D341Med (cell line): Measurements from ENCODE around the gene PTPRE.

ENCODE experiments used
- DNase-seq: peaks from one replicate; pipeline ENCODE4 v3.0.0; 2012; ENCODE audit warnings: low spot score

Gene PTPRE, protein sequence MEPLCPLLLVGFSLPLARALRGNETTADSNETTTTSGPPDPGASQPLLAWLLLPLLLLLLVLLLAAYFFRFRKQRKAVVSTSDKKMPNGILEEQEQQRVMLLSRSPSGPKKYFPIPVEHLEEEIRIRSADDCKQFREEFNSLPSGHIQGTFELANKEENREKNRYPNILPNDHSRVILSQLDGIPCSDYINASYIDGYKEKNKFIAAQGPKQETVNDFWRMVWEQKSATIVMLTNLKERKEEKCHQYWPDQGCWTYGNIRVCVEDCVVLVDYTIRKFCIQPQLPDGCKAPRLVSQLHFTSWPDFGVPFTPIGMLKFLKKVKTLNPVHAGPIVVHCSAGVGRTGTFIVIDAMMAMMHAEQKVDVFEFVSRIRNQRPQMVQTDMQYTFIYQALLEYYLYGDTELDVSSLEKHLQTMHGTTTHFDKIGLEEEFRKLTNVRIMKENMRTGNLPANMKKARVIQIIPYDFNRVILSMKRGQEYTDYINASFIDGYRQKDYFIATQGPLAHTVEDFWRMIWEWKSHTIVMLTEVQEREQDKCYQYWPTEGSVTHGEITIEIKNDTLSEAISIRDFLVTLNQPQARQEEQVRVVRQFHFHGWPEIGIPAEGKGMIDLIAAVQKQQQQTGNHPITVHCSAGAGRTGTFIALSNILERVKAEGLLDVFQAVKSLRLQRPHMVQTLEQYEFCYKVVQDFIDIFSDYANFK

DNA sequence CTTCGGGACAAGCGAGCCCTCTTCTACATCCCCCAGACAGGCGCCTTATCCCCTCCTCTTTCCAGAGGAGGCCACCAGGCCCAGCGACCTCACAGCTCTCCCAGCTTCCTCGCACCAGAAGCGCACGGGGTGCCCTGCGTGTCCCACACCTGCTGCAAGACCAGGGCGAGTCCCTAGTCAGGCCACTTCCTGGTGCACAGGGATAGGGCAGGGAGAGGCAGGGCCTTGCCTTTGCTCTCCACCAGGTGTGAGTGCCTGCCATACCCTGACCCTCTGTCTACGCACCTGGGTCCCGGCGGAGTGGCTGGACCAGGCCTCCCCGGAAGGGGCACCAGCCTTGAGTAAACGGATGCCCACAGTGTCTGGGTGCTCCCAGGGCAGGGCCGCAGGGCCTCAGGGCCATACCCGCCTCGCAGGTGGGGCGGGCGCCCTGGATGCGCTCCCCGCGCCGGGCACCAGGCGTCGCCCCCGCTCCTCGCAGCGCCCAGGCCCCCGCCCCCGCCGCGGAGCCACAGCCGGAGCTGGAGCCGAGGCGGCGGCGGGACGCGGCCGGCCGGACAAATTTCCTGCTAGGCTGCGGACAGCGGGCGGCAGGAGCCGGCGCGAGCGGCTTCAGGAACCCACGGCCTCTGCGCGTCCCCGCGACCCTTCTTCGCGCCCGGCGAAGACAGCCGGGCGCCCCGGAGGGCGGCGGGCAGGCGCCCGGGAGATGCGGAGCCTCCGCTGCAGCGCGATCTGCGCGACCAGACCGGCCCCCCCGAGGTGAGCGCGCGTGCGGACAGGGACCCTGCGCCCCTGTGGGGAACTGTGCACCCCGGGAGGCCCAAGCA, at the start of gene PTPRE:
TSS of gene PTPRE (plus strand) at position 556 of the 830 bp plus-strand sequence. CDS start 133,779 bp downstream, outside the sequence.
- DNase-seq = peak; percentile 90

DNA sequence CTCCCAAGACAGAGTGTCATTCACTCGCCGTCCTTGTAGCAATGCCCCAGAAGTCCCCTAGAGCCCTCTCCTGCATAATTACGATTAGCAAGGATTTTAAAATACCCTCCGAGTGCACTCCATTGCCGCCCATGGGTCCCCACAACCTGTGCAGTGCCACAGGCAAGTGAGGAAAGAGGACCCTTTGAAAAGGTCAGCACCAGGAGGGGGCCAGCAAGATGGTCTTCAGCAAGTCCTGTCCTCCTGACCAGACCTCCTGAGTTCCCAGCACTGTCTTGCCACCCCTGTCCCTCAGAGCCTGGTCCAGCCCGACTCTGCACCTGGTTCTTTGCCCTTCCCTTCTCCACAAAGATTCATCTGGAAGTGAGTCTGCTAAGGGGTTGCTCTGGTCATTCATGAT, 46.3 kb upstream of the PTPRE start:
- DNase-seq = no peak

DNA sequence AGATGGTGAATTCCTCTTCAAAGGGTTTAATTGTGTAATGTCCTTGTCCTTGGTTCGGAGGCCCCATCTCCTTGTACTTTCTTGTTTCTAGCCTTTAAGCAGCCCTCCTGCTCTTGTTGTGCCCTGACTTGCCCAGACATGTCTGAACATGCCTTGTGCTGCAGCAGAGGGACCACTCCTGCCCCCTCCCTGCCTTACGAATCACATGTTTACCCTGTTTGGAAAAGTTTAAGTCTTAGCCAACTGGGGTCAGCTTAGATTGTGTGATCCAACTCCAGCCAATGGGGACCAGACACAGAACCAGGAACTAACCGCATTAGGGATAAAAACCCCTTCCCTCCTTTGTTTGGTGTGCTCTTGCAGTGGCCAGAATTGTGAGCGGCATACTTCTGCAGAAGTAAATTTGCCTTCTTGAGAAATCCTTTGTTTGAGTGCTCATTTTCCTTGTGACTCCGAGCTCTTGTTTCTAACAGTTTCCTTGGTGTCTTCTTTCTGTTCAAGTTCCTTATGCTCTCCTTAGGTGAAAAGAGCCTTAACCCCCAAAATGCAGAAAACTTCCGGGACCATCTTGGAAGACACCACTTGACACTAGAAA, 43.6 kb upstream of the PTPRE start:
- DNase-seq = no peak

DNA sequence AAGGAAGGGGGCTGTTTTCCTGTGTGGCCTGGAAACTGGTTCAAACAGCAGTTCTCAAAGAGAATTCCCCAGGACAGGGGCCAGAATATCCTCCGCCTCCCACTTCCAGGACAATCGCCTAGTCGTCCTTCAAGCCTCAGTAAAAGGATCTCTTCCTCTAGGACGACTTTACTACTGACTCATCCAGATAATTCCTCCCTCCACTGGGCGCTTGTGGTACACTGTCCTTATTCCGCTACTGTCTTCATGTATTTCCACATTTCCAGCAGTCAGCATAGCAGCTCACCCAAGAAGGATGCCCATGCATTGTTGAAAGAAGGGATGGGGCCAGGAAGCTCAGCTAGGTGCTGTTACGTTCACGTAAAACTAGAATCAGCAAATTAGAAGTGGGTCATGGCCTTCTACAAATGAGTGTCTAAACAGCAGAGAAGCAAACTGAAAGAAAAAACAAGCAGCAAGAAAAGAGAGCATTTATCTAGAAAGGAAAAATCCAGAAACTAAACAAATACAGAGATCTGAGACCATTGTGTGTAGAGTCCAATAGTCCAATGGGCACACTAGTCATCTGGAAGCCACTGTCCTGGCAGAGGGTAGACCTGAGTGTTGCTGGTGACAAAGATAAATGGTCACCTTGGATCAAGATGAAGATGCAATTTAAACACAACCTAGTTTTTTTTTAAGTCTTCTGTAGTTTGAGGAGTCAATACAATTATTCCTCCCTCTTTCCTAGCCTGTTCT, 40.5 kb upstream of the PTPRE start:
- no peak for DNase-seq

DNA sequence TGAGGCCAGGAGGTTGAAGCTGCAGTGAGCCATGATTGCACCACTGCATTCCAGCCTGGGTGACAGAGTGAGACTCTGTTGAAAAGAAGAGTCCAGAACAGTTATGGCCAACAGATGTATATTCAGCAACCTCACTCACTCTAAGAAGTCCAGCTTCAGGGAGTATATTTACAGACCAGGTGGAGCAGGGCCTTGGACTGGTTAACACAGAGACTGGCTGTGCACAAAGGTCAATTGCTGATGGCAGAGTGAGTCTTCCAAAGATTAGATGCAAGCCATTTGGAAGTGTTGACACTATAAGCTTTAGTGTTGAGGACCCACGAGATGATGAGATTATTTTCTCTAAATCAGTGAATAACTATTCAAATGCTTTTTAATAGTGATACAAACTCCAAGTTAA, 39.1 kb upstream of the PTPRE start:
- DNase-seq = no peak

DNA sequence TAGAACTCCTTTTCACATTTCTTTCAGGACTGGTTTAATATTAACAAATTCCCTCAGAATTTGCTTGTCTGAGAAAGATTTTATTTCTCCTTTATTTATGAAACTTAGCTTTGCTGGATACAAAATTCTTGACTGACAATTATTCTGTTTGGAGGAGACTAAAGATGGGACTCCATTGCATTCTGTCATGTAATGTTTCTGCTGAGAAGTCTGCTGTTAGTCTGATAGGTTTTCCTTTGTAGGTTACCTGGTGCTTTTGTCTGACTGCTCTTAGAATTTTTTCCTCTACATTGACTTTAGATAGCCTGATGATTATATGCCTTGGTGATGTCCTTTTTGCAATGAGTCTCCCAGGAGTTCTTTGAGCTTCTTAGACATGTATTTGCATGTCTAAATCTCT, 37.6 kb upstream of the PTPRE start:
- DNase-seq = no peak

DNA sequence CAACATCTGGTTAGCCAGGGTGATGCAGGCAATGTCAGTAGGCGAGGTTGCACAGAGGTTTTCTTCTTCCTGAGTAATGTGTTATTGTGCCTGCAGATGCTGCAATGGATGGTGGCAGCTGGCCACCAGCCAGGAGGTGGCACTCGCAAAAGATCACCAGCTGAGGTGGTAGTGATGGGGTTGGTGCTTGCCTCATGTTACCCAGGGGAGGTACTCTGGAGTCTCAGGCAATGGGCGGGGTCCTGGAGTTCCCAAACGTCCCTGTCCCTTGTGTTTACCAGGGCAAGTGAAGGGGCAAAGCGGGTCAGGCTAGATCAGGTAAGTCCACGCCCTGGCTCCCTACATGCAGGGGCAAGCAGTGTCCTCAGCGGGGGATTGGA, 35.3 kb upstream of the PTPRE start:
- DNase-seq = no peak

DNA sequence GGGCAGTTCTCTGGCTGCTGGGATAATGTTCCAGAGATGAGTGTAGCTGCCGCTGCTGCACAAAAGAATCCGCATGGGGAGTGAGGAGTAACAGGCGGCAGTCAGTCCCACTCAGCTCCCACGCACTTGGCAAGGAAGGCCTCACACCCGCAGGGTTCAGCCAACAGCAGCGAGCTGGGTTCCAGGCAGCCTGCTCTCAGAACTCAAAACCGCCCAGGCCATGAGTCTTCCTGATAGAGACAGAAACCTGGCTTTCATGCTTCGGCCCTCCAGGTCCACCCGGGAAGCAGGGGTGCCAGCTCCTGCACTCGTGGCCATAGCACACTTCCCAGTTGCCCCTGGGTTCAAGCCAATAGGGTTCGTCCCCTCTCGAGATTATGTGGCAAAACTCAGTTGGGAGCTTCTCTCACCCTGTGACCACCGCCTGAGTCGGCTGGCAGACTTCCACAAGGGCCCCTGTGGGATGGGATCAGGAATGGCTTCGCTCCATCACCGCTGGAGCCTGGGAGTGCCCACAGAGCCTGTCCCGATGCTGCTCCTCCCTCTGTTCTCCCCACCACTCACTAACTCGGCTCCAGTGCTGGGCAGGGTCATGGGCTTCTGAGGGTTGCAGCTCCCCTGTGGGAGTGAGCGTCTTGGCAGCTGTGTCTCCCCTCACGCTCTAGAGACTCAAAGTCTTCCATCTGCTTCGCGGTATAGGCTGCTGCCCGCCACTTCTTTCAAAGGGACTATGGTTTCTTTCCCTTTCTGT, 34.7 kb upstream of the PTPRE start:
- no peak for DNase-seq

DNA sequence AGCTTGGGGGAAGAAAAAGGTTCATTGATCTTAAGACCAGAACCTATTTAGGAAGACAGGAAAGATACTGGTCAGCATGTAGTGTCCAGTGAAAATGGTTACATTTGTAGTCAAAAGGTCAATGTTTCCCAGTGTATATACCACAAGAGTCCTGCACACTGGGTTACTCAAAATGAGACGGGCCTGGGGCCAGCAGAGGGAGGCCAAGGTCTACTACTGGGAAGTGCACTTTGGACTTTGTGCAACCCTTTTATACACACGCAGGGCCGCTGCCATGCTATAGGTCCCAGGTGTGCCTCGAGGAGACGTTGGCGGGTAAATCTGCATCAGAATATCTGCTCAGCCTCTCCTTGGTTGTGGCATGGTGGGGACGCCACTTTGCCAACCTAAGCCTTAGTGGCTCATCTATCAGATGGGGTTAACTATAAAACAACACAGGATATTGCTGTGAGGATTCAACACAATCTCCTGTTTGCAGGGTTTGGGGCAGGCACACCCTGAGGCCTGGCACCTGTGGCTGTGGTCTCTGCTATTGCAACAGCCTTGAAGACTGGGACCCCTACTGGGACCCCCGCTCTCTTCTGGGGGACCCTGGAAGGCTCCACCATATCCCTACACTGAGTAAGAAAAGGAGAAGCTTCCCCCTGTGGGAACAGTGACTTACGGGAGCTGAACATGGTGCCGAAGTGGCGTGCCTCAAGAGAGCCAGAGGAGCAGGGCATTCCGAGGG, 33.9 kb upstream of the PTPRE start:
- DNase-seq = no peak

DNA sequence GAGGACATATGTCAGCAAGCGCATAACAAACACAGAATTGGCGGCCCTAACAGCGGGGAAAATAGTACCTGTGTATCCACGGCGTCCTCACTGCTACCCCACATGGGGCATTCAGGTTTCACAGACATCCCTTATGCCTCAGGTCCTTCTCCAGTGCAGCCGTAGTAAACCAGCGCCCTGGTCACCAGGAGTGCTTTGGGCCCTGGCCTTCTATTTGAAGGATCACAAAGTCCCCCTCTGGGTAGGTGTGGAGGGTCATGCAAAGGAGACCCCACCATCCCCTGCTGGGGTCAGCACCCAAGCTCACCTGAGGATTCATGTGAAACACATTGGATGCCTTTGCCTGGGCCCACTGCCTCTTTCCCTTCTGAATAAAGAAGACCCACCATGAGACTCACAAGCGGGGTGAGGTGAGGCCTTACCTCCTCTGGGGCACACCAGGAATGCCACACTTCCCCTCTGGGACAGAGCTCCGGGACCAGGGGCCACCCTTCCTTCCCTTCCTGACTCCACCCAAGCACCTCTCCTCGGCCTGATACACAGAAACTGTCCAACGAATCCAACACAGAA, 32.9 kb upstream of the PTPRE start:
- no peak for DNase-seq

DNA sequence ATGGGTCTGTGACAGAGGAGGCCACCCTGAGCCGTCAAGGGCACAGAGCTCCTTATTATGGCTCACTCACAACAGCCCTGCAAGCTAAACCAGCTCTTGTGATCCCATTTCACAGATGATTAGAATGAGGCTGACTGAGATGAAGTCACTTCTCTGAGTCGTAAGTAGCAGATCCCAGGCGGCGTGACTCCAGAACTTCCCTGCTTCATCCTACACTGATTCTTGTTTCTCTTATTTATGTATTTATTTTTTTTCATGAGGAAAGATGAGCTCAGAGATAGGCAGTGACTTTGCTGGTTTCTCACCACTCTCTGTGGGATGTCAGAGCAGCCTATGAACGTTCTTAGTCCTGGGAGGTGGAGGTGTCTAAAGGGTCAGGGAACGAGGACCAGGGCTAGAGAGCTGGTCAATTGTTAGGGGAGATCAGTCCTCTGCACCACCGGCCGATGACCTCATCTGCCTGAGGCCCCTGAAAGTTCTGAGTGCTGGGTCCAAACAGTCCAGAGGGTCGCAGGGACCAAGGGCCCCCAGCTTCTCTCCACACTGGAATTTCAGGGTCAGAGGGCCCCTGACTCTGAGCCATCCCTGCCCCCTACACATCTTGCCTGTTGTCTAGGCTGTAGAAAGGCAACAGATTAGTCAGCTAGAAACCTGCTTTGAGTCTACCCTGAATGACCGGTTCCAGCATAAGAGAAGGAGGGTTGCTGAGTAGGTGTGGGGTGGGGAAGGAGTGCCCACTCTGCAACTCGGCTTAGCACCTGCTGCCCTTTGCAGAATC, 32.0 kb upstream of the PTPRE start:
- DNase-seq = no peak

DNA sequence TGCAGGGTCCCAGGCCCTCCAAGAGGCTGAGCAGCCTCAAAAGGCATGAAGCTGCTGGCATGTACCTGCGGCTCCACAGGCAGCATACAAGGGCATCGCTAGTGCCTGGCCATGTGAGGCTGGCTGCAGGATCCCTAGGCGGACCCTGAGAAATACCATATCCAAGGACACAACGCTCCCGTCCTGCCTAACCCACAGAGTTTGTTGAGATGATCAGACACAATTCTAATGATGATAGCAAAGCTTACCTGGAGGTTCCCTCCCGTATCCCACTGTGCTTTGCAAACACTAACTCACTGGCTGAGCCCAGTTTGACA, 31.5 kb upstream of the PTPRE start:
- DNase-seq = no peak

DNA sequence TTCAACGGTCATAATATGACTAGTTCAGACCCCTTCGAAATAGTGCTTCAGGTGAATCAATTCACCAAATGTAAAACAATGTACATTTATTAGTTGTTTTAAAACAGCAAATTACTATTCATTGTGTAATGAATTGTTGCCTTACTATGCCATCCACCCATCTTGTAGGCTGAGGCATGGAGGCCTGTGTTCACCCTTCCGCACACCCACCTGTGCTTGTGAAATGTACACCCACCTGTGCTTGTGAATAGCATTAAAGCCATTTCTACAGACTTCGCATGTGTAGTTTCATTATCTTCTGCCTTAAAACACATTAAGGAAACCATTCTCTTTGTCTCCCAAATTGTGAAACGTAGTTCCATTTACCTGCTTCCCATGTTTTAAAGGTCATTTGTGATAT, 31.0 kb upstream of the PTPRE start:
- no peak for DNase-seq

DNA sequence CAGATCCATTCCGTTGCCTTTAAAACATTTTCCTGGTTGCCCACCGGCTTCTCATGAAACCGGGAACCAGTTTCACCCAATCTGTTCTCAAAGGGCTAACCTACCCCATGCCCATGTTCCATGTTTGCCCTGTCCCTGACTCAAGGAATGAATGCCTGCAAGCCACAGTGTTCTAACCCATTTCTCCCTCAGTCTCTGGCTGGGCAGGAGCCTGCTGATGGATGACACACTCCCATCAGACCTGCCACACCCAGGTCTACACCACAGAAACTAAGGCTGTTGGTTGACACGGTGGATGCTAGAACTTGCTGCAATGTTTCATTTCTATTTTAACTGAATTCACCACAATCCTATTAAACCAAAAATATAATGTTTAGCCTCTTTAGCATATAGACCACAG, 29.8 kb upstream of the PTPRE start:
- DNase-seq = no peak

DNA sequence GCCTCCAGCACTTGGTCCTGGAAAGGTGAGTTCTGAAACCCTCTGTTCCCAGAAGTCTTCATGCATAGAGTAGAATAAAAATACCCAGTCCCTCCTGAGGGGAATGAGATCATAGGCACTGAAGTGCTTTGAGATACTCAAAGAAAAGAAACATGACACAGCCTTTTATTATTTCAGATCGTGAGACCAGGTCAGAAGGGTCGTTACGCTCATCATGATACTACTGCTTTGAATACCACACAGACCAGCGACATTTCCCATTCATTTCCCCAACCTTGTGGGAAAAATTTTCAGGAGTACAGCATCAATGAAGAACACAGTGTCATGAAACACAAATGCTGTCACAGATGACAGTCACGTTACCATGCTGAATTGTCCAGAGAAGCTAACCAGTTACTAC, 29.2 kb upstream of the PTPRE start:
- no peak for DNase-seq

DNA sequence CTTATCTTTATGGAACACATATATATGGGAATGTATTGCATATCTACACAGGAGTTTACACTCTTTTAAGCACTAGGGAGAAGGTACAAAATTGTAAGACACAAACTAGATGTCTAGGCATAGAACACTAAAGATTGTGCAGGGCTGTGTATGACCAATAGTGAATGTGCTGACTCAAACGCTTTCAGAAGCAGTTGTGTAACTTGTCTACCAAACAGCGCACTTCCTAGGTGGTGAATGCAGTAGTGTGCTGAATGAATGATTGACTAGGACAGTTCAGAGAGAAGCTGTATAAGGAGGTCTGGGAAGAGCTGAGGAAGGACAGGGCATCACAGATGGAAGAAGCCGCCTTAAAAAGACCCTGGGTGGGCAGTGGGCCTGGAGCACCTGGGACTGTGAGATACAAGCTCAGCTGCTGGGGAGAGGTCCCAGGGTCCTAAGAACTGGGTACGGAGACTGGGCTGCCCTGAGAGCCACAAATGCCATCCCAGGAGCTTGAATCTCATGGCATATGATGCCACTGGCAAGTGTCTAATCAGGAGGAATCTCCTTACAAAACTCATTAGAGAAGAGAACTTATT, 28.3 kb upstream of the PTPRE start:
- no peak for DNase-seq

DNA sequence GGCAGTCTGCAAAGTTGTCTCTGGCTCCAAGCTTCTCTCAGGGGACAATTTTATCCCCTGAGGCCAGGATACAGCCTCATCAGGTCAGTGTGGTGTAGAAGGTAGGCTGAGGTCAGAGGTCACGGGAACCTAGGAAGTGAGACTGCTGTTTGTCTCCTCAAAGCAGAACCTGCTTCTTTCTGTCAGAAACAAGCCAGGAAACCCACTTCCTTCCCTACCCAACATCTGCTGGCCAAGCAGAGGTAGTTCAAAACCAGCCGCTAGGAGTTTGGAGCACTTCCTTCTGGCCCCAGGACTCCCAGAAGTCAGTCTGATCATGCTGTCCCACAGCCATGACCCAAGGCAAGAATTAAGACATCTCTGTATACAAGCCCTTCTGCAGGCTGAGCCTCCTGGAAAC, 26.3 kb upstream of the PTPRE start:
- no peak for DNase-seq

DNA sequence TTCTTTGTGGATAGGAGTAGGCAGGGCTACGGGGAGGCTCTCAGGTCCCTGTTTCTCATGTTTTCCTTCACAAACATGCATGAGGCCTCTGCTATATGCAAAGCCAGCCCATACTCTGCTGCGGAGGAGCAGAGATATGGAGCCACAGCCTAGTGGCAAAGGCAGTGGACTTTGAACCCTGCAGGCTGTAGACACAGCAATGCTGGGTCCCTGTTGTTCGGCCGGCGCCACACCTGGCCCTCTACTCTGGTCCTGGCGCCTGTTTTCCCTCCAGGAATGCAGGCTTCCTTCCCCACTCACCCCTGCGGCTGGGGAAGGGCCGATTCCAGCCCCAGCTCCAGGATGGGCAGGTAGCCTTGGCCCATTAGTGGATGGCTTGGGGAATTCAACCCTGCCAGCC, 25.6 kb upstream of the PTPRE start:
- DNase-seq = no peak

DNA sequence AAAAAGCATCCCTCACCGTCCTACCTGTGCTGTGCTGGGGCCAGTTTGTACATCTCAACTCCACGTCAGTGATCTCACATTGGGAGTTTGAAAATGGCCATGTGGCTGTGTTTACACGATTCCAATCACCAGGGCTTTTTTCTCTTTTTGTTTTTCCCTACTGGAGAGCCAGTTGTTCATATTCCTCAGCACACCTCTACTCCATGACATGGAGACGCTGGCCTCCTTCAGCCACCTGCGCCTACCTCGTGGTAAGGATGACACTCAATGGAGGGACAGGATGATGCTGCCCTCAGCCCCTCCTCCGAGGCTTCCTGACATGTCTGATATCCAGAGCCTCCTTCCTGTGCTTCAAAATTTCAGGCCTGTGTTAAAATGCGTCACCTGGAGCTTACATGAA, 24.5 kb upstream of the PTPRE start:
- no peak for DNase-seq
